Stimulated activated CD4-positive, alpha-beta T cell treated with anti-CD3 and anti-CD28 coated beads, Interleukin-1b, Interleukin-23, amount 100 ng/mL, for 4 hours (primary cell): ENCODE results near the gene SYNRG.

ENCODE experiments used
- DNase-seq, 2 donors: peaks; one replicate each; pipeline ENCODE4 v3.0.0-alpha.2; 2020; ENCODE audit warnings: low read depth in 2 of 2

Gene SYNRG

DNA sequence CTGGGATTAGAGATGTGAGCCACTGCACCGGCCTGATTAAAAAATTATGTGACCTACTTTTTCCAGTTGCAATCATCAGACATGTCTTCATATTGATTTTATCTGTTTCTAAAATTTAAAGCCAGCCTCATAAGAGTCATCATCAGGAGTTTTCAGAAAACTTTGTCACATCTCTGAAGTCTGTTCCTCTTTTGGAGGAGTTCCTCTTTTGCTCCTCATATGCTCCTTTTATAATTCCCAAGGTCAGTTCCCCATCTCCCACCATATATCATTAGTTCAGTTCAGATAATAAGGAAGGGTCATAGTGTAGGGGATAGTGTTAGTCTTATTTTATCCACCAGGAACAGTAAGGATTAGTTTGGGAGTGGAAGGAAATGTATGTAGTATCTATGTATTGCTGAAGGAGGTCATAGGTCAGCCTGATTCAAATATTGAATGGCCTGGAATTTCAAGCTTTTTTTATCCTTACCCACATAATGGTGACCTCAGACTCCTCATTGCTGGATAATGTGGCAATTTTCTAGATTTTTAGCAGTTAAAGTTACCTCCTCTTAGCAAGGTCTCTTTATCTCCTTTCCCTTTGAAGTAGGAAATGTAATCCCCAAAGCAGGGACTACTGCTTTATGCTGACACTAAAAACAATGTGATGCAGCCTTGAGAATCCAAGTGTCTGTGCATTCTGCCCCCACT, 133.3 kb downstream of the SYNRG start:
- no peak for DNase-seq

GRCh38 chr17:37470181-37470580, 139.0 kb downstream of the SYNRG start:
- no peak for DNase-seq

GRCh38 chr17:37466471-37466870, 142.7 kb downstream of the SYNRG start:
- no peak for DNase-seq

DNA sequence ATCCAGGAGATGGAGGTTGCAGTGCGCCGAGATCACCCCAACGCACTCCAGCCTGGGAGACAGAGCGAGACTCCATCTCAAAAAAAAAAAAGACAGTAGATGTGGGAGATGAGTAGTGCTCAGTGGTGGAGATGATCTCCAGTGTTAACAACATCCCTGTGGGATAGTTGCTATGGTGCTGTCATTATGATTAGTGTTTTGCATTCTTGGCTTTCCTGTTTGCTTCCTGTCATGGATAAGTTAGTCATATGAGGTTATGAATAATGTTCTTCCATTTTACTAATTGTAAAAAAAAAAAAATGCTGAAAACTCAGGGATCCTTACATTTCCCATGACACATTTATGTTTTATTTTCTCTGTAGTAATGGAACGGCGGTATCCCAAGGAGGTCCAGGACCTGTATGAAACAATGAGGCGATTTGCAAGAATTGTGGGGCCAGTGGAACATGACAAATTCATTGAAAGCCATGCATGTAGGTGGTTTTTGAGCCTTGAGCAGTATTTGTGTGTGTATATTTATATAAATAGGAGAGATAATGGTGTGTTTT, 144.1 kb downstream of the SYNRG start:
- no peak for DNase-seq
